HCT116 (cell line): ENCODE results near the gene DAPK3. TPM values are rescaled to one million over a fixed set of nuclear protein-coding genes. Genes with fewer than 3 reads are reported as not detected.

ENCODE experiments used
- ATAC-seq: fragments of 200-7000 bp; cut with Tn5 transposase; 2 replicates; pipeline ENCODE4 v1.9.1; 2020; ENCODE audit warnings: mild to moderate bottlenecking, moderate library complexity
- BruUV-seq: library from RNA; stranded (reverse); fragments of 400-500 nt; replicated peaks from 2 replicates; lab custom pipeline; 2021; lab: Mats Ljungman, UMichigan
- CTCF ChIA-PET: fragments of 300-600 bp; sonication (Branson Sonifier 250); formaldehyde crosslinking; loops from one replicate; lab custom pipeline; 2021; ENCODE audit warnings: antibody characterized with exemption; lab: Charles Lee
- POLR2A ChIA-PET: fragments of 300-600, 350-600 bp; sonication (Branson Sonifier 250); formaldehyde crosslinking; loops from one replicate; lab custom pipeline; 2021; ENCODE audit warnings: antibody characterized with exemption; lab: Charles Lee
- RAD21 ChIA-PET, 2 experiments: fragments of 300-600 bp; sonication (Branson Sonifier 250); formaldehyde crosslinking; loops; one replicate each; lab custom pipeline; 2023; ENCODE audit warnings: low total read pairs in 2 of 2; ENCODE audit not compliant: uncharacterized antibody in 2 of 2, unreplicated experiment in 2 of 2, low non-redundant PET in 1 of 2; lab: Charles Lee
- DNase-seq: peaks from one replicate; pipeline ENCODE4 v3.0.0-alpha.2; 2010; ENCODE audit warnings: low read depth, low spot score
- H2AFZ ChIP-seq: fragments of 200-600 bp; shearing (Covaris generic), sonication (generic); 2 replicates; pipeline ENCODE4 v1.6.1; 2017; ENCODE audit warnings: low read depth, mixed run types, mixed read lengths, antibody characterized with exemption, low read length; ENCODE audit not compliant: poor library complexity, severe bottlenecking
- H3K27ac ChIP-seq: 2 replicates; pipeline ENCODE4 v1.5.1; 2012; ENCODE audit warnings: low read depth, low read length
- H3K27me3 ChIP-seq: fragments of 200-600 bp; sonication (generic); 2 replicates; pipeline ENCODE4 v1.6.1; 2016; ENCODE audit warnings: mixed run types, low read length, mixed read lengths; ENCODE audit not compliant: insufficient read depth
- H3K36me3 ChIP-seq, 2 experiments: fragments of 200-500 bp in 1 of 2; fragments of 200-600 bp in 1 of 2; sonication (Bioruptor generic) in 1 of 2; sonication (generic) in 1 of 2; 2 replicates each; pipeline versions ENCODE4 v1.5.1 to v1.6.1; 2014 to 2016; ENCODE audit warnings: low read length in 2 of 2, inconsistent platforms in 1 of 2, mixed read lengths in 1 of 2, mixed run types in 1 of 2; ENCODE audit not compliant: insufficient read depth in 2 of 2, control insufficient read depth in 1 of 2
- H3K4me1 ChIP-seq, 2 experiments: fragments of 200-600 bp in 1 of 2; sonication (generic) in 1 of 2; 2 replicates each; pipeline versions ENCODE4 v1.5.1 to v1.6.1; 2012 to 2017; ENCODE audit warnings: low read length in 2 of 2, inconsistent platforms in 1 of 2, mild to moderate bottlenecking in 1 of 2, mixed read lengths in 1 of 2, mixed run types in 1 of 2, moderate library complexity in 1 of 2; ENCODE audit not compliant: insufficient read depth in 2 of 2, control insufficient read depth in 1 of 2
- H3K4me2 ChIP-seq: fragments of 200-600 bp; sonication (generic); 2 replicates; pipeline ENCODE4 v1.6.1; 2017; ENCODE audit warnings: mixed run types, low read length, mixed read lengths
- H3K4me3 ChIP-seq, 2 experiments: fragments of 200-600 bp in 1 of 2; sonication (generic) in 1 of 2; replicated peaks in 1 of 2; 2 replicates each; pipeline ENCODE4 v1.5.1; 2011 to 2016; ENCODE audit warnings: low read length in 2 of 2, control low read depth in 1 of 2, low read depth in 1 of 2, mild to moderate bottlenecking in 1 of 2, mixed read lengths in 1 of 2, mixed run types in 1 of 2
- H3K79me2 ChIP-seq: fragments of 200-600 bp; sonication (generic); 2 replicates; pipeline ENCODE4 v1.6.1; 2017; ENCODE audit warnings: mild to moderate bottlenecking, mixed run types, low read length, moderate library complexity, mixed read lengths; ENCODE audit not compliant: insufficient read depth
- H3K9ac ChIP-seq: fragments of 200-600 bp; sonication (generic); 2 replicates; pipeline ENCODE4 v1.6.1; 2016; ENCODE audit warnings: low read length, mixed read lengths
- H3K9me2 ChIP-seq: fragments of 200-600 bp; sonication (generic), shearing (Covaris generic); 2 replicates; pipeline ENCODE4 v1.6.1; 2017; ENCODE audit warnings: mixed run types, mild to moderate bottlenecking, moderate library complexity; ENCODE audit not compliant: insufficient read depth
- H3K9me3 ChIP-seq, 2 experiments: fragments of 200-500 bp in 1 of 2; fragments of 200-600 bp in 1 of 2; sonication (Bioruptor generic) in 1 of 2; sonication (generic) in 1 of 2; 2 replicates each; pipeline ENCODE4 v1.6.1; 2014 to 2017; ENCODE audit warnings: low read length in 2 of 2, mixed read lengths in 2 of 2, inconsistent platforms in 1 of 2, low read depth in 1 of 2, mild to moderate bottlenecking in 1 of 2, mixed run types in 1 of 2, moderate library complexity in 1 of 2; ENCODE audit not compliant: control insufficient read depth in 1 of 2, insufficient read depth in 1 of 2
- H4K20me1 ChIP-seq: fragments of 200-600 bp; sonication (generic), shearing (Covaris generic); 2 replicates; pipeline ENCODE4 v1.6.1; 2017; ENCODE audit warnings: mixed run types, mild to moderate bottlenecking, moderate library complexity; ENCODE audit not compliant: insufficient read depth
- ATF3 ChIP-seq: IDR thresholded peaks from 2 replicates; pipeline ENCODE4 v1.6.1; 2012
- CEBPB ChIP-seq: IDR thresholded peaks from 2 replicates; pipeline ENCODE4 v1.6.1; 2012; ENCODE audit warnings: low read depth
- EGR1 ChIP-seq: IDR thresholded peaks from 2 replicates; pipeline ENCODE4 v1.6.1; 2012; ENCODE audit warnings: low read depth
- EZH2 ChIP-seq: fragments of 200-600 bp; sonication (generic); IDR thresholded peaks from 2 replicates; pipeline ENCODE4 v1.6.1; 2017; ENCODE audit warnings: antibody characterized with exemption, mixed run types
- EZH2phosphoT487 ChIP-seq: fragments of 200-600 bp; IDR thresholded peaks from 2 replicates; pipeline ENCODE4 v1.6.1; 2018; ENCODE audit warnings: antibody characterized with exemption, borderline replicate concordance
- FOSL1 ChIP-seq: IDR thresholded peaks from 2 replicates; pipeline ENCODE4 v1.6.1; 2012; ENCODE audit warnings: low read depth
- JUND ChIP-seq: IDR thresholded peaks from 2 replicates; pipeline ENCODE4 v1.6.1; 2012
- POLR2A ChIP-seq: IDR thresholded peaks from 2 replicates; pipeline ENCODE4 v1.7.0; 2011; ENCODE audit warnings: borderline replicate concordance; ENCODE audit not compliant: insufficient read depth, insufficient read length; ENCODE audit errors: extremely low read depth
- RAD21 ChIP-seq: IDR thresholded peaks from 2 replicates; pipeline ENCODE4 v1.6.1; 2012; ENCODE audit warnings: low read depth, mild to moderate bottlenecking
- REST ChIP-seq: IDR thresholded peaks from 2 replicates; pipeline ENCODE4 v1.6.1; 2012; ENCODE audit warnings: low read depth
- SIN3A ChIP-seq: IDR thresholded peaks from 2 replicates; pipeline ENCODE4 v1.6.1; 2012; ENCODE audit warnings: low read depth
- SP1 ChIP-seq: IDR thresholded peaks from 2 replicates; pipeline ENCODE4 v1.6.1; 2012; ENCODE audit warnings: low read depth
- TCF7L2 ChIP-seq: IDR thresholded peaks from 2 replicates; pipeline ENCODE4 v1.7.0; 2011; ENCODE audit warnings: borderline replicate concordance, inconsistent platforms; ENCODE audit not compliant: insufficient read depth, insufficient read length; ENCODE audit errors: extremely low read depth
- ZBTB33 ChIP-seq: IDR thresholded peaks from 2 replicates; pipeline ENCODE4 v1.6.1; 2011; ENCODE audit warnings: mild to moderate bottlenecking, low read length, moderate library complexity; ENCODE audit not compliant: insufficient replicate concordance; ENCODE audit errors: extremely low read depth
- ZFX ChIP-seq: fragments of 450-650 bp; IDR thresholded peaks from 2 replicates; pipeline ENCODE4 v1.6.1; 2017
- ZNF274 ChIP-seq: fragments of 200-500 bp; sonication (Bioruptor generic); IDR thresholded peaks from 2 replicates; pipeline ENCODE4 v1.6.1; 2014; ENCODE audit warnings: mild to moderate bottlenecking, low read depth, low read length, inconsistent platforms
- intact Hi-C: fragments of 100-400 bp; cut with micrococcal nuclease; formaldehyde crosslinking; loops from 2 replicates; pipeline ENCODE4 v1.10.0; 2022
- total RNA-seq: library from RNA; stranded (reverse); gene quantifications from one replicate; pipeline ENCODE4 v1.2.1, GENCODE V29; 2021; ENCODE audit not compliant: unreplicated experiment
- TF ChIP-seq, protein P1 (sequence below), 3 experiments: fragments of 200-600 bp in 1 of 3; sonication (generic) in 1 of 3; IDR thresholded peaks in 2 of 3; conservative IDR thresholded peaks in 1 of 3; 2 replicates each; pipeline ENCODE4 v1.5.1; 2012 to 2017; ENCODE audit warnings: low read depth in 2 of 3, low read length in 2 of 3, antibody characterized with exemption in 1 of 3, borderline replicate concordance in 1 of 3, control low read depth in 1 of 3, mild to moderate bottlenecking in 1 of 3, mixed read lengths in 1 of 3, mixed run types in 1 of 3, moderate library complexity in 1 of 3; ENCODE audit not compliant: insufficient read depth in 1 of 3
- TF ChIP-seq, protein P2 (sequence below): IDR thresholded peaks from 2 replicates; pipeline ENCODE4 v1.6.1; 2012

The DAPK3 gene
- total RNA-seq, 1 experiment from 2014 or later: 54.8 TPM

GRCh38 chr19:3986260-3987041 is 15.6 kb upstream of the DAPK3 start:
- POLR2A ChIA-PET: interaction anchor here (1.3 to 3.1 kb wide), 10 partner anchors 10 to 485 kb away, joined by 3 to 60 read pairs (median 6); partner anchors contain the start of genes DAPK3, MRPL54 and YJU2
- peak; percentile 53 for ATAC-seq
- peak overlapping the region; percentile 99 for H3K9ac ChIP-seq
- intact Hi-C loops: loop anchor here (1.0 to 5.0 kb wide), 3 partner anchors 134 to 218 kb away; no protein-coding TSS in a partner anchor
- H3K36me3 ChIP-seq: peaks cover 24 to 35% of the 10 kb centered on the region in 2 experiments
- peak overlapping the region; percentile 84 for H3K4me2 ChIP-seq
- H3K27me3 ChIP-seq: no peaks in the 10 kb centered on the region
- TF ChIP-seq CEBPB (no peak), ZBTB33 (no peak), SP1 (0 out of 2 replicates have a peak, but pooled peaks have one; percentile 15), EZH2 (no peak), ATF3 (no peak), SIN3A (peak; percentile 24; the same call in 1 of the 2 replicates), REST (no peak), ZFX (no peak), POLR2A (peak; percentile 57), JUND (no peak), TCF7L2 (no peak), RAD21 (peak; percentile 83), EZH2phosphoT487 (no peak), FOSL1 (no peak), EGR1 (peak; percentile 20; the same call in 1 of the 2 replicates), ZNF274 (no peak)
- TF ChIP-seq, protein P1, sequence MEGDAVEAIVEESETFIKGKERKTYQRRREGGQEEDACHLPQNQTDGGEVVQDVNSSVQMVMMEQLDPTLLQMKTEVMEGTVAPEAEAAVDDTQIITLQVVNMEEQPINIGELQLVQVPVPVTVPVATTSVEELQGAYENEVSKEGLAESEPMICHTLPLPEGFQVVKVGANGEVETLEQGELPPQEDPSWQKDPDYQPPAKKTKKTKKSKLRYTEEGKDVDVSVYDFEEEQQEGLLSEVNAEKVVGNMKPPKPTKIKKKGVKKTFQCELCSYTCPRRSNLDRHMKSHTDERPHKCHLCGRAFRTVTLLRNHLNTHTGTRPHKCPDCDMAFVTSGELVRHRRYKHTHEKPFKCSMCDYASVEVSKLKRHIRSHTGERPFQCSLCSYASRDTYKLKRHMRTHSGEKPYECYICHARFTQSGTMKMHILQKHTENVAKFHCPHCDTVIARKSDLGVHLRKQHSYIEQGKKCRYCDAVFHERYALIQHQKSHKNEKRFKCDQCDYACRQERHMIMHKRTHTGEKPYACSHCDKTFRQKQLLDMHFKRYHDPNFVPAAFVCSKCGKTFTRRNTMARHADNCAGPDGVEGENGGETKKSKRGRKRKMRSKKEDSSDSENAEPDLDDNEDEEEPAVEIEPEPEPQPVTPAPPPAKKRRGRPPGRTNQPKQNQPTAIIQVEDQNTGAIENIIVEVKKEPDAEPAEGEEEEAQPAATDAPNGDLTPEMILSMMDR (IDR thresholded peaks at IDR 0.05 in 2 of 3, conservative IDR thresholded peaks at IDR 0.05 in 1 of 3; ENCODE audit: borderline replicate concordance in 1 of 3, insufficient read depth in 1 of 3, low read depth in 2 of 3, low read length in 2 of 3): peak; percentile 54 to 88 (median 71); a peak in 5 of 6 replicates
- TF ChIP-seq, protein P2, sequence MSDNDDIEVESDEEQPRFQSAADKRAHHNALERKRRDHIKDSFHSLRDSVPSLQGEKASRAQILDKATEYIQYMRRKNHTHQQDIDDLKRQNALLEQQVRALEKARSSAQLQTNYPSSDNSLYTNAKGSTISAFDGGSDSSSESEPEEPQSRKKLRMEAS: no peak; the same call in 1 of the 2 replicates
- TF ChIP-seq, all 23 proteins: peak for 6
- H3K4me1 ChIP-seq: peaks cover 22 to 51% of the 10 kb centered on the region in 2 experiments
- BruUV-seq: no TSS peak
- peaks cover 39% of the 10 kb centered on the region for H3K79me2 ChIP-seq
- H3K4me3 ChIP-seq: peak overlapping the region; percentile 95
- ChIA-PET RAD21 (no interaction called here), CTCF (interaction anchor here (1.0 to 2.1 kb wide), 6 partner anchors 15 to 222 kb away, joined by 3 to 14 read pairs (median 6); partner anchors contain the start of gene DAPK3)
- peak; percentile 74 for DNase-seq
- no peaks in the 10 kb centered on the region for H3K9me3 ChIP-seq
- H3K9me2 ChIP-seq: no peaks in the 10 kb centered on the region
- H2AFZ ChIP-seq: peak overlapping the region; percentile 95
- peaks cover 33% of the 10 kb centered on the region; the same call in 1 of the 2 replicates for H4K20me1 ChIP-seq
- H3K27ac ChIP-seq: peak overlapping the region; percentile 98
